ENCODE measurements around the gene MTHFS. TPM values are rescaled to one million over a fixed set of nuclear protein-coding genes. Genes with fewer than 3 reads are reported as not detected.

The MTHFS gene
- polyA plus RNA-seq, 1 donor = 34.9 TPM

GRCh38 chr15:79881254-79881653 lies 15.6 kb downstream of the MTHFS start:
- DNase-seq = no peak

- DNase-seq = no peak
These were observed 18.6 kb downstream of the MTHFS start for GRCh38 chr15:79878078-79878705.

- DNase-seq = no peak
These were observed 21.6 kb downstream of the MTHFS start for GRCh38 chr15:79875213-79875612.

- no peak for DNase-seq
These were observed 22.6 kb downstream of the MTHFS start for GRCh38 chr15:79874242-79874641.

- no peak for DNase-seq
These were observed 24.3 kb downstream of the MTHFS start for GRCh38 chr15:79872358-79873017.

- no peak for DNase-seq
These were observed 28.3 kb downstream of the MTHFS start for GRCh38 chr15:79868554-79868953.

- no peak for DNase-seq
These were observed 32.9 kb downstream of the MTHFS start for GRCh38 chr15:79863886-79864285.

- no peak for DNase-seq
These were observed 34.6 kb downstream of the MTHFS start for GRCh38 chr15:79862191-79862590.

- no peak for DNase-seq
These were observed 36.2 kb downstream of the MTHFS start for GRCh38 chr15:79860661-79861060.

GRCh38 chr15:79858469-79858868 lies 38.3 kb downstream of the MTHFS start:
- DNase-seq = no peak

- peak; percentile 67 for DNase-seq
These were observed 43.1 kb downstream of the MTHFS start for GRCh38 chr15:79853492-79854328.

- no peak for DNase-seq
These were observed 47.0 kb downstream of the MTHFS start for GRCh38 chr15:79849789-79850188.

- no peak for DNase-seq
These were observed 50.3 kb downstream of the MTHFS start for GRCh38 chr15:79846539-79846938.

- no peak for DNase-seq
These were observed 52.6 kb downstream of the MTHFS start for GRCh38 chr15:79844221-79844620.

GRCh38 chr15:79837846-79838245 lies 59.0 kb downstream of the MTHFS start:
- no peak for DNase-seq

- no peak for DNase-seq
These were observed 62.3 kb downstream of the MTHFS start for GRCh38 chr15:79834495-79834894.

GRCh38 chr15:79832367-79833120 lies 64.3 kb downstream of the MTHFS start:
- no peak for DNase-seq

- no peak for DNase-seq
These were observed 65.2 kb downstream of the MTHFS start for GRCh38 chr15:79831604-79832003.

- DNase-seq = no peak
These were observed 66.9 kb downstream of the MTHFS start for GRCh38 chr15:79829950-79830349.

GRCh38 chr15:79828447-79828846 lies 68.4 kb downstream of the MTHFS start:
- no peak for DNase-seq

GRCh38 chr15:79826800-79827199 lies 70.0 kb downstream of the MTHFS start:
- no peak for DNase-seq

GRCh38 chr15:79824136-79824701 lies 72.6 kb downstream of the MTHFS start:
- no peak for DNase-seq
